Fibroblast of lung (primary cell): ENCODE measurements around the gene PDLIM5. TPM values are rescaled to one million over a fixed set of nuclear protein-coding genes. Genes with fewer than 3 reads are reported as not detected.
A peak's percentile ranks its signal among the peaks of the same experiment; 100 is the strongest.

Source experiments
- DNase-seq, 2 donors: peaks; one replicate each; pipeline versions ENCODE4 v3.0.0 to v3.0.0-alpha.2; 2010; ENCODE audit warnings: low read depth in 2 of 2
- H2AFZ ChIP-seq: 2 replicates; pipeline ENCODE4 v1.5.1; 2012; ENCODE audit warnings: low read length, control low read depth, inconsistent platforms
- H3K27ac ChIP-seq: 2 replicates; pipeline ENCODE4 v1.5.1; 2011; ENCODE audit warnings: low read length, control low read depth; ENCODE audit not compliant: insufficient read depth
- H3K27me3 ChIP-seq: 2 replicates; pipeline ENCODE4 v1.5.1; 2011; ENCODE audit warnings: mild to moderate bottlenecking, low read length; ENCODE audit not compliant: control insufficient read depth, insufficient read depth
- H3K36me3 ChIP-seq: 2 replicates; pipeline ENCODE4 v1.5.1; 2011; ENCODE audit warnings: low read length; ENCODE audit not compliant: control insufficient read depth, insufficient read depth
- H3K4me1 ChIP-seq: 2 replicates; pipeline ENCODE4 v1.5.1; 2011; ENCODE audit warnings: low read length; ENCODE audit not compliant: control insufficient read depth, insufficient read depth; ENCODE audit errors: extremely low read depth
- H3K4me2 ChIP-seq: 2 replicates; pipeline ENCODE4 v1.5.1; 2011; ENCODE audit warnings: low read length, control low read depth; ENCODE audit not compliant: insufficient read depth; ENCODE audit errors: extremely low read depth
- H3K4me3 ChIP-seq, 4 experiments: fragments of 200-600 bp in 1 of 4; sonication (generic) in 1 of 4; replicated peaks in 1 of 4; 2 replicates each; pipeline ENCODE4 v1.5.1; 2011 to 2016; ENCODE audit warnings: low read length in 4 of 4, low read depth in 3 of 4, mild to moderate bottlenecking in 3 of 4, control low read depth in 2 of 4, inconsistent platforms in 1 of 4, mixed read lengths in 1 of 4; ENCODE audit not compliant: insufficient read depth in 1 of 4; ENCODE audit errors: control extremely low read depth in 1 of 4
- H3K79me2 ChIP-seq: 2 replicates; pipeline ENCODE4 v1.5.1; 2012; ENCODE audit warnings: mild to moderate bottlenecking, low read length, inconsistent platforms; ENCODE audit not compliant: control insufficient read depth, insufficient read depth
- H3K9ac ChIP-seq: 2 replicates; pipeline ENCODE4 v1.5.1; 2011; ENCODE audit warnings: mild to moderate bottlenecking, low read length, control low read depth; ENCODE audit not compliant: insufficient read depth
- H3K9me3 ChIP-seq: 2 replicates; pipeline ENCODE4 v1.5.1; 2012; ENCODE audit warnings: low read depth, low read length; ENCODE audit not compliant: control insufficient read depth, insufficient read depth
- H4K20me1 ChIP-seq: 2 replicates; pipeline ENCODE4 v1.5.1; 2011; ENCODE audit warnings: low read length; ENCODE audit not compliant: control insufficient read depth, insufficient read depth; ENCODE audit errors: extremely low read depth
- EZH2 ChIP-seq: IDR thresholded peaks from 2 replicates; pipeline ENCODE4 v1.5.1; 2012; ENCODE audit warnings: low read length, control low read depth, mild to moderate bottlenecking; ENCODE audit errors: missing control alignments
- polyA plus RNA-seq, 2 donors: library from polyadenylated mRNA; depleted of rRNA in 1 of 2; stranded (reverse) in 1 of 2; unstranded in 1 of 2; fragments of >200 nt; gene quantifications; 2 replicates each; pipeline ENCODE4 v1.2.1, GENCODE V29; 2011 to 2012; ENCODE audit warnings: missing spikeins in 1 of 2
- total RNA-seq: library from RNA; depleted of rRNA; stranded (reverse); fragments of >200 nt; gene quantifications from 2 replicates; pipeline ENCODE4 v1.2.1, GENCODE V29; 2014
- TF ChIP-seq, protein P1 (sequence below), 2 donors: IDR thresholded peaks in 1 of 2; conservative IDR thresholded peaks in 1 of 2; 1 replicate in 1 of 2; 2 replicates in 1 of 2; pipeline ENCODE4 v1.5.1; 2011 to 2012; ENCODE audit warnings: low read length in 2 of 2, control low read depth in 1 of 2, inconsistent platforms in 1 of 2, low read depth in 1 of 2, mild to moderate bottlenecking in 1 of 2

The PDLIM5 gene
- total and polyA plus RNA-seq, 2 donors (not counting 1 experiment from before 2014, with no cell fraction given), result 28.4 to 113 TPM

DNA sequence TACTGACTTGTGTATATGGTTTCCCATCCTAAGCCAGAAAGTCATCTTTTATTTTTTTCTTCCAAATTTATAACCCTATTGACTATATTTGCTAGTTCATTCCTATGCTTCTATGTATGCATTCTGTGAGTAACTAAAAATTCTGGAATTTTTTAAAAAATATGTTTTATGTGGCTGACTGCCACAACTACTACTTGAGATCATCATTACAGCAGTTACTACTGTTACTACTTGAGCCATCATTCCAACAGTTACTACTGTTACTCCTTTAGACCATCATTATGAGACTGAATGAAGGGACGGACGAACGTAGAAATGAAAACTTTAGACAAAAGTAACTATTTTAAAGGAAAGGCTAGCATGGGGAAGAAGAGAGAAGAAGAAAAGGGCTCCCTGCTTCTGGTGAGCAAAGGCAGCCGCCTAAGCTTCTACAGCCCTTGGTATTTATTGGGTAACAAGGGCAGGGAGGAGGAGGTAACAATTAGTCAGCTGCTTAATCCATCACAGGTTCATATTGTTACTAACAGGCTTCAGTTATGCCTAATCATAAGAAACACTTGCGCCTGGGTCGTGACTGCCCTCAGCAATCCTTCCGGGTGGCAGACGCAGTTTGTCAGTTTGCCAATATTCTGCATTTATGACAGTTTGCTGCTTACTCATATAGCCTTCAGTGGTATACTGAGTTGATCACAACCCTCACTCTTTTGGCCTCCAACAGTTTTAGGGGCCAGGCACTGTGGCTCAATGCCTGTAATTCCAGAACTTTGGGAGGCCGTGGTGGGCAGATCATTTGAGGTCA lies 80.4 kb downstream of the PDLIM5 start:
- no peaks in the 10 kb centered on the region for H4K20me1 ChIP-seq
- no peak overlapping the region for H3K9ac ChIP-seq
- no peak overlapping the region for H2AFZ ChIP-seq
- no peak overlapping the region for H3K4me3 ChIP-seq
- no peaks in the 10 kb centered on the region for H3K27me3 ChIP-seq
- no peak overlapping the region for H3K4me2 ChIP-seq
- H3K27ac ChIP-seq, result no peak overlapping the region
- peaks cover 18% of the 10 kb centered on the region for H3K79me2 ChIP-seq
- DNase-seq, result peak; percentile 36 to 62
- no peaks in the 10 kb centered on the region for H3K9me3 ChIP-seq
- TF ChIP-seq, protein P1, sequence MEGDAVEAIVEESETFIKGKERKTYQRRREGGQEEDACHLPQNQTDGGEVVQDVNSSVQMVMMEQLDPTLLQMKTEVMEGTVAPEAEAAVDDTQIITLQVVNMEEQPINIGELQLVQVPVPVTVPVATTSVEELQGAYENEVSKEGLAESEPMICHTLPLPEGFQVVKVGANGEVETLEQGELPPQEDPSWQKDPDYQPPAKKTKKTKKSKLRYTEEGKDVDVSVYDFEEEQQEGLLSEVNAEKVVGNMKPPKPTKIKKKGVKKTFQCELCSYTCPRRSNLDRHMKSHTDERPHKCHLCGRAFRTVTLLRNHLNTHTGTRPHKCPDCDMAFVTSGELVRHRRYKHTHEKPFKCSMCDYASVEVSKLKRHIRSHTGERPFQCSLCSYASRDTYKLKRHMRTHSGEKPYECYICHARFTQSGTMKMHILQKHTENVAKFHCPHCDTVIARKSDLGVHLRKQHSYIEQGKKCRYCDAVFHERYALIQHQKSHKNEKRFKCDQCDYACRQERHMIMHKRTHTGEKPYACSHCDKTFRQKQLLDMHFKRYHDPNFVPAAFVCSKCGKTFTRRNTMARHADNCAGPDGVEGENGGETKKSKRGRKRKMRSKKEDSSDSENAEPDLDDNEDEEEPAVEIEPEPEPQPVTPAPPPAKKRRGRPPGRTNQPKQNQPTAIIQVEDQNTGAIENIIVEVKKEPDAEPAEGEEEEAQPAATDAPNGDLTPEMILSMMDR (conservative IDR thresholded peaks at IDR 0.05 in 1 of 2, IDR thresholded peaks at IDR 0.05 in 1 of 2; ENCODE audit: low read depth in 1 of 2, low read length in 2 of 2), result no peak
- TF ChIP-seq EZH2, result no peak
- H3K36me3 ChIP-seq, result no peaks in the 10 kb centered on the region
- peaks cover 2% of the 10 kb centered on the region for H3K4me1 ChIP-seq

DNA sequence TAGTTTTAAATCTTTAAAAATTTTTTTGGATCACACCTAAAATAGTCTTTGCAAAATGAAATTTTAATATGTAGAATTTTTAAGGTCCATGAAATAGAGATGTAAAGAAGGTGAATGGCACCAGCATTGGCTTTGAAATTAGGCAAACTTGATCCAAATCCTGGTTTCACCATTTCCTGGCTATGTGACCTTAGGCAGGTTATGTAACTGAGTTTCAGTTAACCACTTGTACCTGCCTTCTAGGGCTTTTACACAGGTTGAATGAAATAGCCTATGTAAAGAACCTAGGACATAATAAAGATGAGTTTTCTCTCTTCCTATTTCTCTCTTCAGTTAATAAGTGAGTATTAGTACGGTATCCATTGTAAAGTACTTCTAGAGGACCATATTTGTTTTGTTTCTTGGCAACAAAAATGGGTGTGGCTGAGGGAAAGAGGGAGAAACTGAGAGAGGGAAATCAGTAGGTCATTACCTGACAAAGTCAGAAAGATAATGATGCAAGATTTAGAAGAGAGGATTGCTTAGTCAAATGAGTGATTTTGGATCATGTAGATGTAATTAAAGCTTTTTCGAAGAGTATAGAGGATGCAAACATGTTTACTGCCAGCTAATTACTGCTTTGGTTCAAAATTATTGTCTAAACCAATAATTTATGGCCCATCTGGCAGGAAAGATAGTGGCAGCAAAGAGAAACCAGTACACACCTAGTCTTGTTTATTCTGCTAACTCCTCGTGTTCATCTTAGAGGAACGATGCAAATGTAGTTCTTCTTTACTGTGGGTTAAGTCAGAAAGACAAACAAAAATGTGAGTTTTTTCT lies 81.9 kb downstream of the PDLIM5 start:
- no peak for TF ChIP-seq EZH2
- TF ChIP-seq, protein P1 (conservative IDR thresholded peaks at IDR 0.05 in 1 of 2, IDR thresholded peaks at IDR 0.05 in 1 of 2; ENCODE audit: low read depth in 1 of 2, low read length in 2 of 2), result no peak
- no peak overlapping the region for H3K27ac ChIP-seq
- H3K9ac ChIP-seq, result no peak overlapping the region
- H4K20me1 ChIP-seq, result no peaks in the 10 kb centered on the region
- H3K4me3 ChIP-seq, result no peak overlapping the region
- no peak overlapping the region for H2AFZ ChIP-seq
- H3K27me3 ChIP-seq, result no peaks in the 10 kb centered on the region
- DNase-seq, result no peak
- H3K79me2 ChIP-seq, result peaks cover 17% of the 10 kb centered on the region
- H3K4me2 ChIP-seq, result no peak overlapping the region
- H3K9me3 ChIP-seq, result no peaks in the 10 kb centered on the region
- peaks cover 2% of the 10 kb centered on the region for H3K4me1 ChIP-seq
- no peaks in the 10 kb centered on the region for H3K36me3 ChIP-seq
